Nucleus accumbens (tissue), 56 donors: ENCODE data around the gene CLEC14A.

ENCODE experiments used
- DNase-seq, 56 donors: peaks; one replicate each; lab custom pipeline; 2025; lab: John Stamatoyannopoulos, UW

Gene CLEC14A

DNA sequence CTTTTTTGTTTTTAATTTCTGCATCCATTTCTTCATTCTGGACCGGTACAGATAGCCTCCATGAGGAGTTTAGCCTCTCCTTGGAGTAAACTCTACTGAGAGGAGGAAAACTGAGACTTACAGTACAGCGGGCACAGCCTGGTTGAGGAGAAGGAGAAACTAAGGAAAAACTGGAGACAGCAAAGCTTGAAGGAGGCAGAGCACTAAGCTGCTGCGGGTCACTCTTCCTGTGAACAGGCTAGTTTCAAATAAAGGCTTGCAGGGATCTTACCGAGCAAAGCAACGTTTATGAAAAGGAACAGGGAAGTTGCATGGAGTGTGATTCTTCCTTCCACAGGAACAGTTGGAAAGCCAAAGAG, 48.5 kb downstream of the CLEC14A start:
- DNase-seq: no peak

DNA sequence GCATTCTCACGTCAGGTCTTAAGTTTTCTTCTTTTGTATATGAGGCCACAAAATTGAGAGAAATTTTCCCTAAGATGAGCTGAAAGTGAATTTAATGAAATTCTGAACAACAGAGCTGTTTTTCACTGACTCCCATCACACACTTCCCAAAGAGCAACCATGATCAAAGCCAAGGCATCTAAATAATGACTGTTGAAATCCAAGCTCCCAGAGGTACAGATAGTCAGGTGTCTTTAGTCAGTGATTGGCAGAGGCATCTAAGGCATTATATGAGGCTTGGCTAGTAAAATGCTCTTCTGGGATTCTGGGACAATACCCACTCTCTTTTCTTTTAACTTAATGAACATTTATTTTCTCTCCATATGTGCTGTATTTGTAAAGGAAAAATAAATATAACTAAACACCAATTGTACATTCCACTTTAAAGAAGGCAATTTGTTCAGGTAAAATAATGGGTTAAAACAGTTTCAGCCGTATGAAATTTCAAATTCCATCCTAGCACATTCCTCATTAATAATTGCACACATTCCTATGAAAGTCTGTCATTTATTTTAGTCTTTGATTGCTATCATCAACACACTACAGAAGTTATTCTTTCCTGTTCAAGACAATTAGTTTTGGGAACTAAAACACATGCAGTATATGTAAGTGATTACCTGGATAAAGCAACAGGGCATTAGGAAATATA, 49.1 kb downstream of the CLEC14A start:
- no peak for DNase-seq

DNA sequence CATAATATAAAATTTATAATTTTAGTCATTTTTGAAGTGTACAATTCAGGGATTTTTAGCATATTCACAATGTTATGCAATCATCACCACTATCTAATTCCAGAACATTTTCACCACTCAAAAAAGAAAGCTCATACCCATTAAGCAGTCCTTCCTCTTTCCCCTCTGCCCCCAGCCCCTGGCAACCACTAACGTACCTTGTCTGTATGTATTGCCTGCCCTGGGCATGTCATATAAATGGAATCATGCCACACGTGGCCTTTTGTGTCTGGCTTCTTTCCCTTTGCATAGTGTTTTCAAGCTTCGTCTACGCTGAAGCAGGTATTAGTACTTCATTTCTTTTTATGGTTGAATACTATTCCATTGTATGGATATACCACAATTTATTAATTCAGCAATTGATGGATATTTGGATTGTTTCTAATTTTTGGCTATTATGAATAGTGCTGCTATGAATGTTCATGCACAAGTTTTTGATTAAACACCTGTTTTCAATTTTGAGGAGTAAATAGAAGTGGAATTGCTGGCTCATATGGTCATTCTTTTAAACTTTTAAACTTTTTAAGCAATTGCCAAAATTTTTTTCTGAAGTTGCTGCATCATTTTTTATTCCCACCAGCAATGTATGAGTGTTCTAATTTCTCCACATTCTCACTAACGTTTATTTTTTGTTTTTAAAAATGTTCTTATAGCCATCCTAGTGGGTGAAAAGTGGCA, 49.8 kb downstream of the CLEC14A start:
- DNase-seq: no peak

- no peak for DNase-seq
Observed at GRCh38 chr14:38205119-38205813, 50.6 kb downstream of the CLEC14A start.

DNA sequence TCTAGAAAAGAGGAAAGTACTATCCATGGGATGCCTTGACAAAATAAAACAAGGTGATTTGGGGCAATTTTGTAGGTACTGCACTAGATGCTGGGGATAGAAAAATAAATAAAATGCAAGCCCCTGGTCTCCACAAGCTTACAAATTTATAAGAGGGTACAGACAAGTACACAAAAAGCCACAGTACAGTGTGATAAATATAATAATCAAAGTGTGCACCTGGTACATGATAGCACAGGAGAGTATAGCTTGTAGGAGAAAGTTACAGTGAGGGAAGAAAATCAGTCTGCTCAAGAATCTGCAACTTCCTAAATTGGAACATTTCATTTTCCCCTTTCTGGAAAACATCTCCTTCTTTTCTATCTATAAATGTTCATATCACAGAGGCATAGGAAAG, 51.2 kb downstream of the CLEC14A start:
- no peak for DNase-seq
